HepG2 (cell line): ENCODE measurements around the gene MYO18B. TPM values are rescaled to one million over a fixed set of nuclear protein-coding genes. Genes with fewer than 3 reads are reported as not detected.

Source experiments
- ATAC-seq: fragments of 200-7000 bp; cut with Tn5 transposase; 3 replicates; pipeline ENCODE4 v1.9.1; 2020; ENCODE audit warnings: mild to moderate bottlenecking, moderate library complexity
- BruUV-seq: library from RNA; stranded (reverse); fragments of 400-500 nt; replicated peaks from 2 replicates; lab custom pipeline; 2021; lab: Mats Ljungman, UMichigan
- CTCF ChIA-PET: fragments of 300-600 bp; formaldehyde crosslinking; extraction: SDS; loops from one replicate; lab custom pipeline; 2021; ENCODE audit warnings: low total read pairs, inconsistent platforms, low intra/inter-chr PET ratio; lab: Yijun Ruan, JAX
- POLR2A ChIA-PET: fragments of 350-600 bp; sonication (Branson Sonifier 250); formaldehyde crosslinking; loops from one replicate; lab custom pipeline; 2020; ENCODE audit warnings: antibody characterized with exemption, inconsistent platforms; lab: Yijun Ruan, JAX
- DNase-seq: peaks from one replicate; pipeline ENCODE4 v3.0.0-alpha.2; 2015; ENCODE audit warnings: low spot score
- FAIRE-seq: peaks from 3 replicates; lab custom pipeline; 2011; peaks lifted over from hg19 to GRCh38; lab: Jason Lieb, UNC
- H2AFZ ChIP-seq: one replicate; pipeline ENCODE4 v1.6.1; 2011; ENCODE audit warnings: low read length, inconsistent platforms
- H3K27ac ChIP-seq: fragments of 300-600 bp; 3 replicates; pipeline ENCODE4 v1.8.0; 2011; ENCODE audit warnings: mixed run types, mild to moderate bottlenecking, mixed read lengths, low read length, inconsistent platforms; ENCODE audit not compliant: insufficient read depth; ENCODE audit errors: extremely low read length
- H3K27me3 ChIP-seq, 2 experiments: fragments of 200-600 bp in 1 of 2; 2 replicates in 1 of 2; 3 replicates in 1 of 2; pipeline versions ENCODE4 v1.6.0 to v1.8.0; 2011; ENCODE audit warnings: low read length in 2 of 2, mild to moderate bottlenecking in 2 of 2, moderate library complexity in 2 of 2, inconsistent platforms in 1 of 2; ENCODE audit not compliant: insufficient read depth in 2 of 2, control insufficient read depth in 1 of 2
- H3K36me3 ChIP-seq, 2 experiments: fragments of 200-600 bp in 1 of 2; replicated peaks in 1 of 2; 2 replicates in 1 of 2; 3 replicates in 1 of 2; pipeline versions ENCODE4 v1.5.1 to v1.8.0; 2011; ENCODE audit warnings: low read length in 2 of 2, inconsistent platforms in 1 of 2; ENCODE audit not compliant: insufficient read depth in 2 of 2, control insufficient read depth in 1 of 2
- H3K4me1 ChIP-seq: 2 replicates; pipeline ENCODE4 v1.5.1; 2012; ENCODE audit warnings: low read length, inconsistent platforms; ENCODE audit not compliant: insufficient read depth
- H3K4me2 ChIP-seq: 2 replicates; pipeline ENCODE4 v1.6.0; 2011; ENCODE audit warnings: low read depth, low read length, inconsistent platforms
- H3K4me3 ChIP-seq, 3 experiments: fragments of 200-600 bp in 1 of 3; sonication (generic), shearing (Covaris generic) in 1 of 3; replicated peaks in 1 of 3; 2 replicates each; pipeline ENCODE4 v1.5.1; 2011 to 2016; ENCODE audit warnings: low read length in 3 of 3, inconsistent platforms in 2 of 3, low read depth in 2 of 3, mild to moderate bottlenecking in 2 of 3, control low read depth in 1 of 3, mixed read lengths in 1 of 3; ENCODE audit not compliant: insufficient read depth in 1 of 3
- H3K79me2 ChIP-seq: one replicate; pipeline ENCODE4 v1.6.1; 2011; ENCODE audit warnings: low read length, inconsistent platforms; ENCODE audit not compliant: insufficient read depth
- H3K9ac ChIP-seq: 2 replicates; pipeline ENCODE4 v1.6.0; 2011; ENCODE audit warnings: mild to moderate bottlenecking, low read depth, low read length, inconsistent platforms; ENCODE audit not compliant: insufficient read depth
- H3K9me3 ChIP-seq: 2 replicates; pipeline ENCODE4 v1.5.1; 2012; ENCODE audit warnings: mild to moderate bottlenecking, low read length
- H4K20me1 ChIP-seq: 2 replicates; pipeline ENCODE4 v1.6.0; 2011; ENCODE audit warnings: inconsistent platforms, mild to moderate bottlenecking, low read length, moderate library complexity; ENCODE audit not compliant: insufficient read depth
- JUND ChIP-seq: sonication (generic); formaldehyde crosslinking; IDR thresholded peaks from 2 replicates; pipeline ENCODE4 v1.8.0; 2022; ENCODE audit warnings: mild to moderate bottlenecking, missing genetic modification reagents
- KLF9 ChIP-seq: IDR thresholded peaks from 2 replicates; pipeline ENCODE4 v1.6.1; 2016; ENCODE audit warnings: low read depth
- MIER3 ChIP-seq: IDR thresholded peaks from 2 replicates; pipeline ENCODE4 v1.6.1; 2016; ENCODE audit warnings: missing compliant biosample characterization, borderline replicate concordance
- SIN3A ChIP-seq: IDR thresholded peaks from 2 replicates; pipeline ENCODE4 v1.6.1; 2011; ENCODE audit warnings: low read depth, mild to moderate bottlenecking, control low read depth, low read length, borderline replicate concordance
- ZNF253 ChIP-seq: sonication (generic); formaldehyde crosslinking; IDR thresholded peaks from 2 replicates; pipeline ENCODE4 v1.8.0; 2022; ENCODE audit warnings: mild to moderate bottlenecking, missing genetic modification reagents, borderline replicate concordance
- ZNF292 ChIP-seq: sonication (generic); formaldehyde crosslinking; IDR thresholded peaks from 2 replicates; pipeline ENCODE4 v1.8.1; 2022; ENCODE audit warnings: mild to moderate bottlenecking, low read depth, missing genetic modification reagents, borderline replicate concordance
- ZNF329 ChIP-seq: sonication (generic); formaldehyde crosslinking; IDR thresholded peaks from 2 replicates; pipeline ENCODE4 v1.9.0; 2021; ENCODE audit warnings: low read depth, mild to moderate bottlenecking, missing genetic modification reagents
- ZNF589 ChIP-seq: sonication (generic); formaldehyde crosslinking; conservative IDR thresholded peaks from 2 replicates; pipeline ENCODE4 v1.8.0; 2022; ENCODE audit warnings: mild to moderate bottlenecking, moderate library complexity, missing genetic modification reagents
- WGBS: methylation state at CpG from one replicate; pipeline ENCODE4 v1.1.6; 2017; ENCODE audit warnings: low lambda C conversion rate; 5-methylcytosine and 5-hydroxymethylcytosine counted together
- in situ Hi-C: cut with HindIII; loops from 2 replicates; pipeline ENCODE4 v1.10.0; 2017; ENCODE audit warnings: low pct_unique_long_range_greater_than_20kb; ENCODE audit not compliant: extremely low pct_ligation_motif_present
- intact Hi-C: fragments of 100-400 bp; cut with micrococcal nuclease; formaldehyde crosslinking; loops from one replicate; pipeline ENCODE4 v1.10.0; 2022; ENCODE audit not compliant: unreplicated experiment
- polyA plus RNA-seq, 8 experiments: library from polyadenylated mRNA; depleted of rRNA in 3 of 8; stranded (reverse) in 7 of 8; unstranded in 1 of 8; fragments of >200 nt; fragmentation: Illumina TruSeq in 4 of 8; extraction: Trizol in 4 of 8; gene quantifications; 2 replicates each; pipeline versions ENCODE4 v1.2.1 to v1.2.3, GENCODE V29; 2011 to 2016; ENCODE audit warnings: low read depth in 4 of 8, missing spikeins in 1 of 8, mixed read lengths in 1 of 8; ENCODE audit not compliant: insufficient read depth in 1 of 8
- total RNA-seq, 5 experiments: library from RNA; depleted of rRNA; stranded (reverse); fragments of >200 nt; fragmentation: Illumina TruSeq; extraction: Trizol; gene quantifications; 2 replicates each; pipeline ENCODE4 v1.2.3, GENCODE V29; 2016; ENCODE audit warnings: low read depth in 1 of 5
- TF ChIP-seq, protein P1 (sequence below): sonication (generic); formaldehyde crosslinking; IDR thresholded peaks from 2 replicates; pipeline ENCODE4 v1.4.0; 2020; ENCODE audit warnings: missing genetic modification reagents, borderline replicate concordance
- TF ChIP-seq, protein P2 (sequence below): fragments of 450-650 bp; IDR thresholded peaks from 2 replicates; pipeline ENCODE4 v1.6.1; 2017

The MYO18B gene
- total and polyA plus RNA-seq, 2 of the 13 experiments (the other 11 are each of a cell fraction or from before 2014, with no cell fraction given), result 0.01 TPM; not detected in 1

DNA sequence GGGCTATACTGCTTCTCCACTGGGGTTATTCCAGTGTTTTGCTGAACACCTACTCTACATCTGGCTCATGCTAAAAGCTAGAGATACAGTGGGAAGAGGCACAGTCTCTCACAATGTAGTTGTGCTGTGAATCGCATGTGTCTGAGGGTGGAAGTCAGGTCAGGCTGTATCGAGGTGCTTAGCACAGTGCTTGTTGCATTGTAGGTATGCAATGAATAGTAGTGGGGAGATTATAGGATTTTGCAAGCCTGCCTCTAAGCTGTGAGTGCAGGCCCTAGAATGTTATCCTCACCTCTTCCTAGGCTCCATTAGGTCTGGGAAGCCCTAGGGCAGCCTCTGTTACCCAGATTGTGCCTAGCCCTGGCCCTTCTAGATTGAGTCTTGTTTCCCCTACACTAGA, 37.4 kb downstream of the MYO18B start:
- no peak overlapping the region for H3K4me2 ChIP-seq
- H4K20me1 ChIP-seq, result no peaks in the 10 kb centered on the region
- H3K79me2 ChIP-seq, result no peaks in the 10 kb centered on the region
- FAIRE-seq, result no peak
- POLR2A ChIA-PET, result no interaction called here
- H3K4me1 ChIP-seq, result no peaks in the 10 kb centered on the region
- WGBS, result 94% methylated on average over 2 of the region's 2 CpGs
- DNase-seq, result no peak
- H2AFZ ChIP-seq, result no peak overlapping the region
- no peak for ATAC-seq
- peaks cover 2 to 6% of the 10 kb centered on the region in 2 experiments; a peak in 3 of 5 replicates for H3K27me3 ChIP-seq
- no peaks in the 10 kb centered on the region for H3K9me3 ChIP-seq
- TF ChIP-seq ZNF329 (CRISPR knock-in tag), result peak; percentile 93
- no peak for TF ChIP-seq MIER3 (CRISPR knock-in tag)
- no peak for TF ChIP-seq ZNF589 (CRISPR knock-in tag)
- no peak for TF ChIP-seq JUND (CRISPR knock-in tag)
- TF ChIP-seq, protein P1, sequence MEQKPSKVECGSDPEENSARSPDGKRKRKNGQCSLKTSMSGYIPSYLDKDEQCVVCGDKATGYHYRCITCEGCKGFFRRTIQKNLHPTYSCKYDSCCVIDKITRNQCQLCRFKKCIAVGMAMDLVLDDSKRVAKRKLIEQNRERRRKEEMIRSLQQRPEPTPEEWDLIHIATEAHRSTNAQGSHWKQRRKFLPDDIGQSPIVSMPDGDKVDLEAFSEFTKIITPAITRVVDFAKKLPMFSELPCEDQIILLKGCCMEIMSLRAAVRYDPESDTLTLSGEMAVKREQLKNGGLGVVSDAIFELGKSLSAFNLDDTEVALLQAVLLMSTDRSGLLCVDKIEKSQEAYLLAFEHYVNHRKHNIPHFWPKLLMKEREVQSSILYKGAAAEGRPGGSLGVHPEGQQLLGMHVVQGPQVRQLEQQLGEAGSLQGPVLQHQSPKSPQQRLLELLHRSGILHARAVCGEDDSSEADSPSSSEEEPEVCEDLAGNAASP, result no peak
- TF ChIP-seq ZNF292 (CRISPR knock-in tag), result no peak
- no peak for TF ChIP-seq SIN3A
- no TSS peak for BruUV-seq
- no peak overlapping the region for H3K27ac ChIP-seq
- no peaks in the 10 kb centered on the region for H3K36me3 ChIP-seq
- intact Hi-C loops, result no loop called here
- in situ Hi-C loops, result no loop called here
- no peak overlapping the region for H3K4me3 ChIP-seq
- CTCF ChIA-PET, result no interaction called here
- no peak overlapping the region for H3K9ac ChIP-seq

DNA sequence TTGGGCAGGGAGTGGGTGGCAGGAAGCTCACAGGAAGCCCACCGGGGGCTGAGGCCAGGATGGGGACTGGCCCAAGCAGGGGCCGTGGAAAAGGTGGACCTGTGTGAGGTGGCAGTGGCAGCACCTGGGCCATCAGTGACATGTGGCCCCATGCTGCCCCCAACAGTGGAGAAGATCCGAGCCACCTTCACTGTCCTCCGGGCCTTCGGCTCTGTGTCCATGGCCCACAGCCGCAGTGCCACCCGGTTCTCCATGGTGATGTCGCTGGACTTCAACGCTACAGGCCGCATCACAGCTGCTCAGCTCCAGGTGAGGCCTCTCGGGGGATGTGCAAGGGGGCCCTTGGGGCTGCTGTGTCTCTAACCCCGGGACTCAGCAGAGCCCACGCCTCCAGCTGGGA, 37.9 kb downstream of the MYO18B start:
- Histone ChIP-seq H3K4me2 (no peak overlapping the region), H3K4me1 (no peaks in the 10 kb centered on the region), H3K27ac (no peak overlapping the region), H3K9me3 (no peaks in the 10 kb centered on the region), H2AFZ (no peak overlapping the region), H3K9ac (no peak overlapping the region), H3K36me3 (no peaks in the 10 kb centered on the region), H3K79me2 (no peaks in the 10 kb centered on the region), H3K27me3 (peaks cover 2 to 6% of the 10 kb centered on the region in 2 experiments; a peak in 3 of 5 replicates), H4K20me1 (no peaks in the 10 kb centered on the region), H3K4me3 (no peak overlapping the region)
- ChIA-PET POLR2A (no interaction called here), CTCF (no interaction called here)
- TF ChIP-seq, protein P2, sequence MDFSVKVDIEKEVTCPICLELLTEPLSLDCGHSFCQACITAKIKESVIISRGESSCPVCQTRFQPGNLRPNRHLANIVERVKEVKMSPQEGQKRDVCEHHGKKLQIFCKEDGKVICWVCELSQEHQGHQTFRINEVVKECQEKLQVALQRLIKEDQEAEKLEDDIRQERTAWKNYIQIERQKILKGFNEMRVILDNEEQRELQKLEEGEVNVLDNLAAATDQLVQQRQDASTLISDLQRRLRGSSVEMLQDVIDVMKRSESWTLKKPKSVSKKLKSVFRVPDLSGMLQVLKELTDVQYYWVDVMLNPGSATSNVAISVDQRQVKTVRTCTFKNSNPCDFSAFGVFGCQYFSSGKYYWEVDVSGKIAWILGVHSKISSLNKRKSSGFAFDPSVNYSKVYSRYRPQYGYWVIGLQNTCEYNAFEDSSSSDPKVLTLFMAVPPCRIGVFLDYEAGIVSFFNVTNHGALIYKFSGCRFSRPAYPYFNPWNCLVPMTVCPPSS, result no peak
- TF ChIP-seq KLF9 (CRISPR knock-in tag), result no peak
- no peak for TF ChIP-seq ZNF253
- intact Hi-C loops (no loop called here), in situ Hi-C loops (no loop called here)
- no peak for FAIRE-seq
- 8% methylated on average over 2 of the region's 13 CpGs for WGBS
- ATAC-seq, result no peak
- DNase-seq, result no peak
- BruUV-seq, result no TSS peak
